GM12865 (cell line): Measurements from ENCODE around the gene CPNE8.

Source experiments
- DNase-seq: peaks from one replicate; pipeline ENCODE4 v3.0.0; 2010; ENCODE audit warnings: low read depth
- H3K4me3 ChIP-seq: 2 replicates; pipeline ENCODE4 v1.5.1; 2011; ENCODE audit warnings: mild to moderate bottlenecking, low read depth, low read length, control low read depth
- TF ChIP-seq, protein P1 (sequence below): IDR thresholded peaks from 2 replicates; pipeline ENCODE4 v1.5.1; 2011; ENCODE audit warnings: low read length, control low read depth, low read depth, inconsistent platforms; ENCODE audit not compliant: insufficient read depth; ENCODE audit errors: missing control alignments

CPNE8 gene

DNA sequence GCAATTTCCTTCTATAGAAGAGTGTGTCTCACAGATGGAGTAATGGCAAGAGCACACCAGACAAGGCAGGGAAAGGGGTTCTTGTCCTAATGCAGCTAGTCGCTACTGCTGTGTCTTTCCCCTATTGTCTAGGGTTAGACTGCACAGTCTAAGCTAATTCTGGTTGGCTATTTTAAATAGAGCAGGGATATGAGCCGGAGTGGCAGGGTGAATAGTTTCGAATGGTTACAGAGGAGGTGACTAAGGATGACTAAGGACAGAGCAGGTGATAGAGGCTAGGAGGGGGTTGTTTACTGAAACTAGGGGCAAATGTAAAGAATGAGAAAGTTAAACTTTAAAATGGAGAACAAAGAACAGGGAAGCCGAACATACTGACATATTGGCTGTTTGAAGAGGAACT is 25.6 kb upstream of the CPNE8 start:
- TF ChIP-seq, protein P1, sequence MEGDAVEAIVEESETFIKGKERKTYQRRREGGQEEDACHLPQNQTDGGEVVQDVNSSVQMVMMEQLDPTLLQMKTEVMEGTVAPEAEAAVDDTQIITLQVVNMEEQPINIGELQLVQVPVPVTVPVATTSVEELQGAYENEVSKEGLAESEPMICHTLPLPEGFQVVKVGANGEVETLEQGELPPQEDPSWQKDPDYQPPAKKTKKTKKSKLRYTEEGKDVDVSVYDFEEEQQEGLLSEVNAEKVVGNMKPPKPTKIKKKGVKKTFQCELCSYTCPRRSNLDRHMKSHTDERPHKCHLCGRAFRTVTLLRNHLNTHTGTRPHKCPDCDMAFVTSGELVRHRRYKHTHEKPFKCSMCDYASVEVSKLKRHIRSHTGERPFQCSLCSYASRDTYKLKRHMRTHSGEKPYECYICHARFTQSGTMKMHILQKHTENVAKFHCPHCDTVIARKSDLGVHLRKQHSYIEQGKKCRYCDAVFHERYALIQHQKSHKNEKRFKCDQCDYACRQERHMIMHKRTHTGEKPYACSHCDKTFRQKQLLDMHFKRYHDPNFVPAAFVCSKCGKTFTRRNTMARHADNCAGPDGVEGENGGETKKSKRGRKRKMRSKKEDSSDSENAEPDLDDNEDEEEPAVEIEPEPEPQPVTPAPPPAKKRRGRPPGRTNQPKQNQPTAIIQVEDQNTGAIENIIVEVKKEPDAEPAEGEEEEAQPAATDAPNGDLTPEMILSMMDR = no peak
- H3K4me3 ChIP-seq = no peak overlapping the region
- DNase-seq = no peak

DNA sequence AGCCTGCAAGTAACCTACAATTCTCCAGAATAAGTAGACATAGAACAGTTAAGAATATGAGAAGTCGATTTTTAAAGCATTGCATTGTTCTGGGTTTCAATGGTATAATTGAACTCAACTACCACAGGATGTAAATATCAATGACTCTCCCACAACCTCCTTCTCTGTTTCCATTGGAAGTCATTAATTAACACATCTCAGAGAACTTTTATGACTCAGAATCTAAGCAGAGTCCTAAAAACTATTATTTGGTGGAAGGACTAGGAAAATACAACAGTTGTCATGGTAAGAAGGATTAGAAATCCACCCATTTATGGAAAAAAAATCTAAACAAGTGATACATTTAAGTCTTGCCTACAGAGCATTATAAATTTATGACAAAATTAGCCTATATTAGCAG is 21.1 kb upstream of the CPNE8 start:
- DNase-seq = no peak
- TF ChIP-seq, protein P1 = no peak

DNA sequence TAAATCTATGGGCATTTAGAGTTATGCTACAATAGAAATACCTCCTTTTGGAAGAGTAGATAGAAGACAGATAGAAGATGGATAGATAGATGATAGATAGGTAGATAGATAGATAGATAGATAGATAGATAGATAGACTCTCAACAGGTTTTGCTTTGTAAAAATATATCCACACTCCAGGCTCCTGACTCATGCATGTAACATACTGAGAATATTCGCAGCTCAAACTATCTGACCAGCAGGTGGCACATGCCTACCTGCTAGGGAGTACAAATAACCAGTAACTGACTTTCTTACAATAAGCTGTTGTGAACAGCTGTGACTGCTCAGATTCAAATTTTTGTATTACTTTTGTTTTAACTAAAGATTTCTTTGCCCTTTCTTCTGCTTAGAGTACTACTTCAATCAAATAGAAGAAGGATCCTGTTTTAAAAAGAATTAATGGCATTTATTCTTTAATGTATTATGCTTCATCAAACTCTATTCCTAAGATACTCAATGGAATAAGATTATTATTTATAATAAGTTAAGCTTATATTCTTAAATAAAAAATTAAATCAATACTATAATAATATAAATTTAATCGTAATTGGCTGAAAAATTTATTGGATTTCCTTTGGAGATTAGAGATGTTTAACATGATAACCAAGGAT is 15.8 kb upstream of the CPNE8 start:
- peak; percentile 75 for DNase-seq
- TF ChIP-seq, protein P1 = peak; percentile 66
- H3K4me3 ChIP-seq = no peak overlapping the region

More for the DNA sequence above, 21.1 kb upstream of the CPNE8 start:
- H3K4me3 ChIP-seq = no peak overlapping the region

DNA sequence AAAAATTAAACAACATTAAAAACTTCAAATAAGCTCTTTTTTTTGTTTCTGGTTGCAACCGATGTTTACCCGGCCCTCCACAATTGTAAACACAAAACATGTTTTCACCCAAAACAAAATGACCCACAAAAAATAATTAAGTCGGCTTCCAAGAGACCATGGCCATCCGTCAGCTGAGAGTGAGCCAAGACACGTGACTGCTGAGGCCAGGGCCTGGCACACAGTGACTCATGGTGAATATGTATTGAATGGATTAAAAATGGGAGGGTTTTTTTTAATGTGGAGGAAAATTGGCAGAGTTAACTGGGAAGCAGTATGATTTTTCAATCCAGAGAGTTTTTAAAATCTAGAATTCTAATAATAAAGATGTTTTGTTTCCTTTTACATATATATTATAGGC is 13.8 kb upstream of the CPNE8 start:
- TF ChIP-seq, protein P1 = no peak
- no peak overlapping the region for H3K4me3 ChIP-seq
- no peak for DNase-seq

DNA sequence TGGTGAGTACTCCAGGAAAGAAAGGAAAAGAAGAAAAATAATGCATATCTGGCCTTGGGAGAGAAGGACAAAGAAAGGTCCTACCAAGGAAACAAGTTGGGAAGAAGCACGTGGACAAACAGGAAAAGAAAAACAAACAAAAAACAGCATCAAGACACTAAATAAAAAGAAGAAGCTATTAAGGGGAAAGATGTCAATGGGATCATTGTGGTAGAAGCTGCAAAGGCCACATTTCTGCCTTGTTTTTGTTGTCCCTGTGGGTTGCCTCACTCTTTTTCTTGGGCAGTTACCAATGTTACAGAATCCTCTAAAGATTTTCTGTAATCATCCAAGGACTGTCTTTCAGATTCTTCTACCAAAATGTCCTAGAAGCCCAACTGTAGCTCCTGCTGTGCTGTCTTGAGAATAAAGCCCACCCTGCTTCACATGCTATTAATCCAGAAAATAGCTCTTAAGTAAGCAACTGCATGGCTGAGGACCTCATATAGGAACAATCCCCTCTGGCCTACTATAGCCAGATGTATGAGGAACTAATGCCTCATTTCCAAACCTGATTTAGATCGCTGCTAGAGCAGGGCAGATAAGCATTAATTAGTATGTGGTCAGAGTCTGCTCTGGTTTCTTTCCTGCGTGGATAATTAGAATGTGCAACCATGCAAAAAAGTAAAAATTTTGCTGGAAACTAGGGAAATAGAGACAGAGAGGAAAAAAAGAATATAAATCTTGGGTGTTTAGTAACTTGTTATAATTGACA is 10.2 kb upstream of the CPNE8 start:
- TF ChIP-seq, protein P1 = no peak
- H3K4me3 ChIP-seq = no peak overlapping the region
- DNase-seq = no peak

DNA sequence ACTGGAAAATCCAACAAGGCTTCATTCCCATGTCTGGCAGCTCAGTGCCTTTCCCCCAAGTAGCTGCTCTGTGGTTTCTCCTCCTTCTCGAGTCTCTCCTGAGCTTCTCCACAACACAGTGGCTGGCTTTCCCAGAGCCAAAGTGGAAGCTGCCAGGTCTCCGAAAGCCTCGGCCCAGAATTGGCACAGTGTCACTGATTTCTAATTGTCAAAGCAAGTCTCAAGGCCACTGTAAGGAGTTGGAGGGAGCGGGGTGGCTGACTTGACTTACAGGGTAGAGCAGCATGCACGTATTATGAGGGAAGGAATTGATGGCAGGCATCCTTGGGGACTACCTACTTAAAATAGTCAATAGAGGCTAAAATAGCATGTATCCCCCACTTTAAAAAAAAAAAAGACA is 6.7 kb upstream of the CPNE8 start:
- no peak overlapping the region for H3K4me3 ChIP-seq
- TF ChIP-seq, protein P1 = no peak
- no peak for DNase-seq
